H1 (cell line): ENCODE results near the gene BICDL1. TPM values are rescaled to one million over a fixed set of nuclear protein-coding genes. Genes with fewer than 3 reads are reported as not detected.

ENCODE experiments used
- CBX5 ChIP-seq: fragments of 300-800, 300-1000 bp; sonication (generic); IDR thresholded peaks from 2 replicates; pipeline ENCODE4 v1.7.1; 2016; ENCODE audit warnings: antibody characterized with exemption, low read length, low read depth
- CHD1 ChIP-seq: IDR thresholded peaks from 2 replicates; pipeline ENCODE4 v1.6.1; 2012; ENCODE audit warnings: low read depth, low read length, improper control_type of control experiment
- GTF2F1 ChIP-seq: IDR thresholded peaks from 2 replicates; pipeline ENCODE4 v1.6.1; 2012; ENCODE audit warnings: low read depth, low read length, improper control_type of control experiment, borderline replicate concordance
- HDAC2 ChIP-seq, 2 experiments: fragments of 300-600 bp in 1 of 2; sonication (generic) in 1 of 2; IDR thresholded peaks; 2 replicates each; pipeline ENCODE4 v1.6.1; 2011 to 2012; ENCODE audit warnings: low read depth in 2 of 2, low read length in 2 of 2, mild to moderate bottlenecking in 2 of 2, moderate library complexity in 2 of 2, borderline replicate concordance in 1 of 2, inconsistent platforms in 1 of 2
- PHF8 ChIP-seq: fragments of 200-600 bp; sonication (generic); conservative IDR thresholded peaks from 2 replicates; pipeline ENCODE4 v1.7.1; 2012; ENCODE audit warnings: low read depth, mild to moderate bottlenecking, inconsistent platforms, low read length, moderate library complexity
- POU5F1 ChIP-seq: IDR thresholded peaks from 2 replicates; pipeline ENCODE4 v1.6.1; 2011; ENCODE audit warnings: low read depth, mild to moderate bottlenecking, low read length, moderate library complexity
- SP1 ChIP-seq: IDR thresholded peaks from 2 replicates; pipeline ENCODE4 v1.6.1; 2011; ENCODE audit warnings: low read depth, low read length
- polyA plus RNA-seq, 7 experiments: library from polyadenylated mRNA; depleted of rRNA in 3 of 7; stranded (reverse) in 5 of 7; unstranded in 2 of 7; fragments of >200 nt in 5 of 7; fragments of 200-250 nt in 2 of 7; gene quantifications; 1 replicate in 5 of 7; 2 replicates in 1 of 7; 4 replicates in 1 of 7; pipeline versions ENCODE4 v1.2.1 to v1.2.3, GENCODE V29; 2011 to 2013; ENCODE audit warnings: missing spikeins in 2 of 7, mixed read lengths in 2 of 7
- total RNA-seq: library from RNA; stranded (reverse); fragmentation: NEBNext Ultra II Directional; extraction: Animal tissue kit (Norgen Biotek cat#: 25700); gene quantifications from 2 replicates; pipeline ENCODE4 v1.2.1, GENCODE V29; 2021
- TF ChIP-seq, protein P1 (sequence below): IDR thresholded peaks from 2 replicates; pipeline ENCODE4 v1.6.1; 2012; ENCODE audit warnings: low read length, inconsistent platforms

The BICDL1 gene
- total and polyA plus RNA-seq, 2 of the 8 experiments (the other 6 are each of a cell fraction or from before 2014, with no cell fraction given): 17.2 to 25.9 TPM

DNA sequence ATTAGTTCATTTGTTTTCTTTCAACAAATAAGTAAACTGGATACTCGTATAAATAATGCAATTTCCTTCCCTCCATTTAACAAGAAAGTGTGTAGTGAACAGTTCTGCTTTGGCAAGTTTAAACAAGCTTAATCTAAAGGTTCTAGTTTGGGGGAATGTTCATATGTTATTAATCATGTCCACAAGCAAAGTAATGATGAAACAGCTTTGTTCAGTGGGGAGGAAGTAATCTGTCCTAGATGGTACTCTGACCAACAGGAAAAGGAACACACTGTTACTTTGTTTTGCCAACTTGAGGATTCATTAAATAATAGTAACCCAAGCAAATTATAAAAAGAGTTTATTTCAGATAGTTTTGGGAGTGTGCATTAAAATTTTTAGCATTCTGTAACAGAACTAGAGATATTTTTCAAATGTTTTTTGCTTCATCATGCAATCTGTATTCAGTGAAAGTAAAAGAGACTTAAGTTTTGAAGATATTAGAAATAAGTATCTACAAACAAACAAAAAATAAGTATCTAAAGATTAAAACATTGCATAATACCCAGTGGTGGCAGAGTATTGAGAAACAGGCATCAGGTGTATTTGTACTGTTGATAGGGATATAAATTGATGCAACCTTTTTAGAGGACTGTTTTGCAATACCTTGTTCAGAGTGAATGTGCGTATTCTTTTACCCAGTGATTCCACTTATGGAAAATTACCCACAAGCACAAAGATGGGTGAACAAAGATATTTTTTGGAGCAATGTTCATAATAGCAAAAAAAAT is 66.4 kb downstream of the BICDL1 start (continued):
- TF ChIP-seq, protein P1, sequence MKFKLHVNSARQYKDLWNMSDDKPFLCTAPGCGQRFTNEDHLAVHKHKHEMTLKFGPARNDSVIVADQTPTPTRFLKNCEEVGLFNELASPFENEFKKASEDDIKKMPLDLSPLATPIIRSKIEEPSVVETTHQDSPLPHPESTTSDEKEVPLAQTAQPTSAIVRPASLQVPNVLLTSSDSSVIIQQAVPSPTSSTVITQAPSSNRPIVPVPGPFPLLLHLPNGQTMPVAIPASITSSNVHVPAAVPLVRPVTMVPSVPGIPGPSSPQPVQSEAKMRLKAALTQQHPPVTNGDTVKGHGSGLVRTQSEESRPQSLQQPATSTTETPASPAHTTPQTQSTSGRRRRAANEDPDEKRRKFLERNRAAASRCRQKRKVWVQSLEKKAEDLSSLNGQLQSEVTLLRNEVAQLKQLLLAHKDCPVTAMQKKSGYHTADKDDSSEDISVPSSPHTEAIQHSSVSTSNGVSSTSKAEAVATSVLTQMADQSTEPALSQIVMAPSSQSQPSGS: no peak
- no peak for TF ChIP-seq PHF8
- no peak for TF ChIP-seq HDAC2 (IDR thresholded peaks at IDR 0.05; ENCODE audit: borderline replicate concordance in 1 of 2, low read depth in 2 of 2, low read length in 2 of 2)
- no peak for TF ChIP-seq SP1
- no peak for TF ChIP-seq CHD1
- no peak for TF ChIP-seq POU5F1
- no peak for TF ChIP-seq GTF2F1
- no peak for TF ChIP-seq CBX5
